NCI-H460 (cell line): ENCODE measurements around the gene EZH2. TPM values are rescaled to one million over a fixed set of nuclear protein-coding genes. Genes with fewer than 3 reads are reported as not detected.

ENCODE experiments used
- DNase-seq: peaks from one replicate; pipeline ENCODE4 v3.0.0-alpha.2; 2016; ENCODE audit warnings: low read depth; ENCODE audit errors: extremely low read depth
- small RNA-seq, 2 experiments: library from RNA; depleted of rRNA; stranded (forward); fragments of <200 nt; gene quantifications; one replicate each; pipeline ENCODE3, GENCODE V24; 2014
- total RNA-seq: library from RNA; depleted of rRNA; stranded (reverse); fragments of >200 nt; shearing (Covaris generic); gene quantifications from 2 replicates; pipeline ENCODE4 v1.2.3, GENCODE V29; 2014; rRNA removed

EZH2 gene
- total RNA-seq, 1 experiment from 2014 or later, result 35.5 TPM

- DNase-seq, result no peak
These were observed 101.2 kb downstream of the EZH2 start for GRCh38 chr7:148782757-148783456.

- no peak for DNase-seq
These were observed 109.6 kb downstream of the EZH2 start for GRCh38 chr7:148774471-148774870.

DNA sequence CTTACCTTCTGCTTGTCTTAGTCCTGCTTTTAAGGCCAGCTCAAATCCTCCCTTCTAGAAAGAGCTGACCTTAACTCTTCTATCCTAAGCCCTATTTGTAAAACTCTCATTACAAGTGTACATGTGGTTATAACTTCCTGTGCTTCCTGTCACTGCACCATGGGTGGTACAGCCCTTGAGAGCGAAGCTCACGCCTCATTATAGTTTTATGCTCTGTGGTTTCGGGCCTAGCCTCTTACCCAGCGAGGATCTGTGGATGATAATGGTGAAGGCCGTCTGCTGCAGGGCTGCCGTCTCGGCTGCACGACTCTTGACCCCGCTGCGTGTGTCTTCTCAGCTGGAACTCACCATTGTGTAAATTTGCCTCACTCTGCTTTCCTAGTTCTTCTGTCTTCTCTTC is 110.8 kb downstream of the EZH2 start:
- no peak for DNase-seq

- no peak for DNase-seq
These were observed 111.6 kb downstream of the EZH2 start for GRCh38 chr7:148772297-148773089.

DNA sequence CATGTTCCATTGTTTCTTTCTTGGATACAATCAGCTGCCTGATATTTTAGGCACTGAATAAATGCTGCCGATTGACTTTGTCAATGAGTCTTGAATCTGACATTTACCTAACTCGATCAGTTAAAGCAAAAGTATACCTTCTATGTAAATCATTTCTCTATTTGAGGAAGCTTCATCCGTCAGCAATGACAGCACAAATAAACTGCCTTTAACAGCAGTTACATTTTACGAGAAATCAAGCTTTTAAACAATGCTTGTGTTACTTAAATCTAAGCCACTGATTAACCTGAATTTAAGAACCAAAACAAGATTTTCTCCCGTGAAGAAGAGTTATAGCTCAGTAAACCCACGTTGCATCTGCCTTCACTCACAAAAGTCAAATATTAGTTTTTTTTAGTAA is 114.1 kb downstream of the EZH2 start:
- DNase-seq, result no peak

DNA sequence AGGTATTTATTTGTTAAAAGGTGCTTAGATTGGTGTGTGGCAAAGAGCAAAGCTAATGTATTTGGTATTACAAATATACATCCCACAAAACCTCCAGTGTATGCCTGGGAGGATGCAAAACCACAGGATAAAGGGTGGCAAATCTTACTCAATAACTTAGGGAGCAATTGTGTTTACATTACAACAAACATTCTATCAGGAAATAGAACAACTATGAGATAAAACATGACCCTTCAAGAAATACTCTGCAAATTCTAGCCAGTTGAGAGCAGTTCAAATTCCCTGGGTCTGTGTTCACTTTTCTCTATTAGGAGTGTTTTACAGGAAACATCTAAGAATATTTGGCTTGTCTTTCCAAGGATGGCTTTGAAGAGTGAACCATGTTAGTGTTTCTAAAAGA is 120.5 kb downstream of the EZH2 start:
- DNase-seq, result no peak

GRCh38 chr7:148761499-148762278 is 122.4 kb downstream of the EZH2 start:
- DNase-seq, result no peak

Small RNAs within 50 kb of the gene (small RNA-seq; reads per million reads assigned to genes)
- gene RF00017 (0 reads per million in 2 experiments), gene RN7SL569P (0 reads per million in 2 experiments), gene RNU7-20P (0 reads per million in 2 experiments)

Other genes starting within 250 kb of the EZH2 start
- gene CUL1, start 185.4 kb downstream of the EZH2 start, total RNA-seq, result 59.1 and 68.4 TPM in 2 replicates
- gene PDIA4, start 144.2 kb upstream of the EZH2 start, total RNA-seq, result 248 and 264 TPM in 2 replicates
- gene ZNF786, start 206.4 kb upstream of the EZH2 start, total RNA-seq, result 4.5 and 5.0 TPM in 2 replicates
- gene ZNF425, start 242.0 kb upstream of the EZH2 start, total RNA-seq, result 0.26 and 0.87 TPM in 2 replicates